Jurkat, Clone E6-1 (cell line): ENCODE measurements around the gene NTHL1.

Experiments used
- DNase-seq: peaks from one replicate; pipeline ENCODE4 v3.0.0-alpha.2; 2011; ENCODE audit warnings: low read depth, low spot score
- H3K4me3 ChIP-seq: 2 replicates; pipeline ENCODE4 v1.5.1; 2011; ENCODE audit warnings: mild to moderate bottlenecking, low read length, control low read depth, moderate library complexity

The NTHL1 gene

DNA sequence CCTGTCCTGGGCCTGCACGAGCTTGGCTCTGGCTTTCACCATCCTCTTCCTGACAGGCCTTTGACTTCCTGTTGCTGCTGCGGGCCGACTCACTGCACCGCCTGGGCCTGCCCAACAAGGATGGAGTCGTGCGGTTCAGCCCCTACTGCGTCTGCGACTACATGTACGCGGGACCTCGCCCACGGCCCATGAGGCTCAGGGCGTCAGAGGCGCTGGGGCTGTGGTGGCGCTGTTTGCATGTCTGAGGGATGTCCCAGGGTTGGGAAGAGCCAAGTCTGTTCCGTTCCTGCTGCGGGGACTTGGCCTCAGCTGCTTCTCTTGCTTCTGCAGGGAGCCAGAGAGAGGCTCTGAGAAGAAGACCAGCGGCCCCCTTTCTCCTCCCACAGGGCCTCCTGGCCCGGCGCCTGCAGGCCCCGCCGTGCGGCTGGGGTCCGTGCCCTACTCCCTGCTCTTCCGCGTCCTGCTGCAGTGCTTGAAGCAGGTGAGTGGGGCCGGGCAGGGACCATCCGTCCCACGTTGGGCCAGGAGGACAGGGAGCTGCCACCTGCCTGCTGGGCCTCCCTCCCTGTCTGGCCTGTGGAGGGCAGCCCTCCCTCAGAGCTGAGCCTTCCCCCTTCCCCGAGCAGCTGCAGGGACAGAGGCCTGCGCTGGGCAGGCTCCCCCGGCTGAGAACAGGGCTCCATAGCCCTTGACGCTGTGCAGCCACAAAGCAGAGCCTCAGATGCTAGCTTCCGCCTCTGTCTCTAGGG is 24.0 kb upstream of the NTHL1 start:
- H3K4me3 ChIP-seq = no peak overlapping the region
- DNase-seq = no peak

- no peak overlapping the region for H3K4me3 ChIP-seq
- no peak for DNase-seq
Observed at GRCh38 chr16:2070576-2071453, 23.2 kb upstream of the NTHL1 start.

- no peak for DNase-seq
- H3K4me3 ChIP-seq = no peak overlapping the region
Observed at GRCh38 chr16:2066139-2066538, 18.5 kb upstream of the NTHL1 start.

DNA sequence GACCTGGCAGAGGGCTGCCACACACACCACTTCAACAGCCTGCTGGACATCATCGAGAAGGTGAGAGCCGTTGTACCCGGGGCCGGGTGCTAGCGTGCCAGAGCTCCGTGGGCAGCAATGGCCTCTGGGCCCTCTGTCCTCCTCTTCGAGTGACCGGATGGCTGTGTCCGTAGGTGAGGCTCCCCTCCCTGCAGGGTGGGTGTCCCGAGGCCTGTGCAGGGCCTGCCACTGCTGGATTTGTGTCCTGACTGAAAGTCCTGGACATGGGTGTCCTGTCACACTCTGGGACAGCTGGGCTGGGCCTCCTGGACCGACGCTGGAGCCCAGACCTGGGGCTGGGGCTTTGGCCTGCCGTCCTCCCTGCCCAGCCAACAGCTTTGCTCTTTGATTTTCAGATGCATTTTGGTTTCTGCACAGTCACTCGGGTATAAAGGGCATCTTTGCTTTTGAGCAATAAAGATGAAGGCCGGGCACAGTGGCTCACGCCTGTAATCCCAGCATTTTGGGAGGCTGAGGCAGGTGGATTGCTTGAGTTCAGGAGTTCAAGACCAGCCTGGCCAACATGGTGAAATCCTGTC is 16.8 kb upstream of the NTHL1 start:
- no peak for DNase-seq
- no peak overlapping the region for H3K4me3 ChIP-seq

DNA sequence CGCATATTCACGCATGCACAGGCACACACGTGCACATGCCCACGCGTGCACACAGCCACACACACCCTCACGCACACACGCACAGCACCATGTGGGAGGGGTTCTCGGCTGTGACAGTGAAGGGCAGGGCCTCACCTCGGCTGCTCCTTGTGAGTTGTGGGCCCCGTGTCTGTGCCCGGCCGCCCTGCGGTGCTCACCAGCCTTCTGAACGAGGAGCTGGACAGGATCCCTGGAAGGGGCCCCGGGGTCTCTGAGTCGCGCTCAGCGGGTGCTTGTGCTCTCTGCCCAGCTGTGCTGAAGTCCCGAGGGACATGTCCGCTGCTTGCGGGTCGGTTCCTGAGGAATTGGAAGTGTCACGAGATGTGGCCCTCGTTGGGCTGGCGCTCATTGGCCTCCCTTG is 16.2 kb upstream of the NTHL1 start:
- no peak for DNase-seq
- no peak overlapping the region for H3K4me3 ChIP-seq

DNA sequence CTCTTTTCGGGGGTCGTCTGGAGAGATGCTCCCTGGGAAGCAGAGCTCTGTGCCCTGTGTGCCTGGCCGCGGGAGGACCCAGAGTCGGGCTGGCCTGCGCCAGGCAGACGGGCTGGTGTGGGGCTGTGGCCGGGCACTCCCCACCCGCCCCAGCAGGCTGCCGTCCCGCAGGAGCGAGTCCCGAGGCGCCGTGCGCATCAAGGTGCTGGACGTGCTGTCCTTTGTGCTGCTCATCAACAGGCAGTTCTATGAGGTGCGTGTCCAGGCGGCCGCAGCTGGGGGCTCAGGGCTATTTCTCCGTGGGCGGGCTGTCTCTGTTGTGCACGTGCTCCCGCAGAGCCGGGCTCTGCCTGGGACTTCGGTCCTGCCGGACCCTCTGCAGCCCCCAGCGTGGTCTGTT is 15.2 kb upstream of the NTHL1 start:
- H3K4me3 ChIP-seq = no peak overlapping the region
- DNase-seq = no peak

GRCh38 chr16:2061526-2061925 is 13.9 kb upstream of the NTHL1 start:
- H3K4me3 ChIP-seq = no peak overlapping the region
- DNase-seq = no peak

- H3K4me3 ChIP-seq = no peak overlapping the region
- no peak for DNase-seq
Observed at GRCh38 chr16:2061023-2061422, 13.4 kb upstream of the NTHL1 start.

DNA sequence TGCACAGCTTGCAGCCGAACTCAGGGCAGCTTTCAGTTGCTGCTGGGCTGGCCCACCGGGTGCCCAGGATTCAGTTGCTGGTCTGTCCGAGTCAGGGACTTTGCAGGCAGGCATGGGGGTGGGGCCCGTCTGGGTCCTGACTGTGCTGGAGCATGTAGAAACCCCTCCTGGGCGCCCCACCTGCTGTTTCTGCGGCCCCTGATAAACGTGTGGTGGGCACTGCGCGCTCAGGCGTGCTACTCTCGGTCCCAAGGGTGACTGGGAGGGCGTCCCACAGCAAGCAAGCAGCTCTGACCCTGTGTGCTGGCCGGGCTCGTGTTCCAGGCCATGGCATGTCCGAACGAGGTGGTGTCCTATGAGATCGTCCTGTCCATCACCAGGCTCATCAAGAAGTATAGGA is 12.7 kb upstream of the NTHL1 start:
- DNase-seq = no peak
- no peak overlapping the region for H3K4me3 ChIP-seq

GRCh38 chr16:2058872-2059271 is 11.2 kb upstream of the NTHL1 start:
- no peak for DNase-seq
- no peak overlapping the region for H3K4me3 ChIP-seq

- DNase-seq = no peak
- no peak overlapping the region for H3K4me3 ChIP-seq
Observed at GRCh38 chr16:2058420-2058819, 10.8 kb upstream of the NTHL1 start.

DNA sequence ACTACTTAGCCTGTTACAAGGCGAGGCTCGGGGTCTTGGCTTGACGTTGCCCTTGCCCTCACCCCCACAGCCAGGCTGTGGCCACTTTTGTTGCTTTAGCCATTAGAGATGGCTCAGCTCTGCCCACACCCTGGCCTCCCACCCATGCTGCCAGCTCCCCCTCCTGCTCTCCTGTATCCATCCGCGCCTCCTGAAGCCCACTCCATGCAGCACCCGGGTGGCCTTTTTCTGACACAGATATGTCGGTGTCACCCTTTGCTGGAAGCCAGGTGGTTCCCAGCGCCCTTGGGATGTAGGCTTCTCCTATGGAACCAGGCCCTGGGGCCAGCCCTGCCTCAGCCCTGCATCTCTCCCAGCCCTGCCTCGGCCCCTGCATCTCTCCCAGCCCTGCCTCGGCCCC is 9.8 kb upstream of the NTHL1 start:
- H3K4me3 ChIP-seq = no peak overlapping the region
- no peak for DNase-seq

DNA sequence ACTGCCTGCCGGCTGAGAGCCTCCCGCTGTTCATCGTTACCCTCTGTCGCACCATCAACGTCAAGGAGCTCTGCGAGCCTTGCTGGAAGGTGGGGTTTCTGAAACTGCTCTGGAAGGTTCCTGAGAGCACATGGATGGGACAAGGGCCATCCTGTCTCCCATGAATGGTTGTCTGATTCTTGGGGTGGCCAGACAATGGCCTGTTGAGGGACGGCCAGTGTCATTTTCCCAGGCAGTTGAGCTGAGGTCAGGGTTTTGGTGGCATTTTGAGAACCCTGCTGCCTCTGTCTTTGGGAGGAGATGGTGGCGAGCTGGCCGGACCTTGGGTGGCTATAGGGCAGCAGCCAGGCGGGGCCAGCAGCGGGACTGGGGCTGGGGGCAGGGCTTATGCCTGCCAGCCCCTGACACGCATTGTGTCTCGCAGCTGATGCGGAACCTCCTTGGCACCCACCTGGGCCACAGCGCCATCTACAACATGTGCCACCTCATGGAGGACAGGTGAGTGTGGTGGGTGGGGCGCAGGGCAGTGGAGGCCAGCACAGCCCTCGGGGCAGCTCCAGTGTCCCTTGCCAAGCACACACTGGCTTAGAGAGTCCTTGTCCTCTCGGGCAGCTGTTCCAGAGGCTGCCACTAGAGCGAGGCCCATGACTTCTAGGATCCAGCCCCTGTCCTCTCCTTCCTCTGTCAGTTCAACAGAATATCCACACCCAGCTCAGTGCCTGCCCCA is 9.2 kb upstream of the NTHL1 start:
- no peak overlapping the region for H3K4me3 ChIP-seq
- no peak for DNase-seq

DNA sequence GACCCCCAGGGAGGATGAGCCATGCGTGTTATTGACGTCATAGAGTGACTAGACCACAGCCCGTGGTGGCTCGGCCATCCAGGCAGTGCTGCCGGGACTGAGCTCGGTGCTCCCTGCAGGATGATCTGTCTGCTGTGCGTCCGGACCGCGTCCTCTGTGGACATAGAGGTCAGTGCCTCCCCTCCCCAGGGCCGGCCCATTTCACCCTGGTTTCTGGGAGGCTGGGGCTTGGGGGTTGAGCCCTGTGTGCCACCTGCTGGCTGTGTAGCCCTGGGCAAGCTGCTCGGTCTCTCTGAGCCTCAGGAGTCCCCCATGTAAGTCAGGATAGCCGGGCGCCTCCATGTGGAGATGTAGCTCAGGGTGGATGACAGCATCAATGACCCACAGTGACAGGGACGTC is 8.4 kb upstream of the NTHL1 start:
- DNase-seq = no peak
- no peak overlapping the region for H3K4me3 ChIP-seq

DNA sequence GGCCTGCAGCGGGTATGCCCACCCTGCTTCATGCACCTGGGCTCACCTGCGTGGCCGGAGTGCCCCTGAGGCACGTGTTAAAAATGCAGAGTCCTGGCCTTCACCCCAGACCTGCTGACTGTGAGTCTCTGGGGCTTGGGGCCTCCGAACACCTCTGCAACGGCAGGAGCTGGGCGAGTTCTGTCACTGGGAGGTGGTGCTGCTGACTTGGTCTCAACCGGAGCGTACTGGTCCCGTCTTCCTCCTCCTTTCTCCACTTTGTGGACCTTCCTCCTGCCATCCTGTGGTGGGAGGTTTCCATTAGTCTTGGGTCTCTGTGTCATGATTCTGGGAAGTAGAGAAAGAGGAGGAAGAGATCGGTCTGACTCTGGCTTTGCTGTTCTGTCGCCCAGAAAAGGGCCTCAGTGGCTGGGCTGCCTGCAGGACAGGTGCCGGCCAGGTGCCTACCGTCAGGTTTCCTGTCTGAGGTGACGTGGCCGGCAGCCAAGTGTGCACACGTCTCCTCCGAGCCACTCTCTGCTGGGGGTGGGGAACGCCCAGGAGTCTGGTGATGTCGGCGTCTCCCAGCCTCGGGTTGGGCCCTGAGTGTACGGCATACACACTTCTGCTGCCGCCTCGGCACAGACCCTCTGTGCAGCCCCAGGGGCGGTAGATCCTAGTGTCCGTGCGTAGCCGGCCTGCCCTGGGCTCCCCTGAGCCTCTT is 7.1 kb upstream of the NTHL1 start:
- DNase-seq = no peak
- H3K4me3 ChIP-seq = no peak overlapping the region

DNA sequence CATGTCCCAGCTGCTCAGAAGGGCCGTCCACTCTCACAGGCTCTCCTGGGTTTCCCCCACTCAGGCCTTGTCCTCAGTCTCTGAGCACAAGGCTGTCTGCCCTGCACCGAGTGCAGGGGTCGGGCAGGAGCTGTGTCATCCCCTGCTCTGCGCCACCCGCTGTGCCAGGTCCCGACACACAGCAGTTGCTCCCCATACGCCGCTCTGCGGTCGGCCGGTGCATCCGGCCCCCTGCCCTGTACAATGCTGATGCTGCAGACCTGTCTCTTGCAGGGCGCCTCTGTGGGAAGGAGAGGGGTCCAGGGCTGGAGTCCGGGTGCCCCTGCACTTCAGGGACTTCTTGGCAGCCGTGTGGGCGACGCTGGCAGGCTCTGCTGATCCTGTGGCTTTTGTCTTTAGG is 6.3 kb upstream of the NTHL1 start:
- DNase-seq = no peak
- H3K4me3 ChIP-seq = no peak overlapping the region

- no peak for DNase-seq
- no peak overlapping the region for H3K4me3 ChIP-seq
Observed at GRCh38 chr16:2053211-2053610, 5.6 kb upstream of the NTHL1 start.

DNA sequence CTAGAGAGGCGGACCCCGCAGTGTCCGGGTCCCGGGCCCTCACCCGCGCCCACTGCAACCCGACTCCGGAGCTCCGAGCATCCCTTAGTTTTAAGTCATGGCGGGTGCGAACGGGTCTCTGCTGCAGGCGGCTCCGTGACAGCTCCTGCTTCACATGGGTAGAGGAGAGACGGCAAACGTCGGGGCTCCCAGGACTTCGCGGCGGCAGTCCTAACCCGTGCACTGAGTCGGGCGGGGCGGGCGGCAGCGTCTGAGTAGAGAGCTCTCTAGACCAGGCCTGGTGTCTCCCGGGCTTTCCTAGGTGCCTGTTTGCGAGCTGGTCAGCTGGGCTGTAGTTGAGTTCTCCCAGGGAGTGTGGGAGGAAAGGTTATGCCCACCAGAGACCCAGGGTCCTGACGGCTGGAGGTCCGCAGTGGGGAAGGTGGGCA is 496 bp upstream of the NTHL1 start:
- peak overlapping the region; percentile 86 for H3K4me3 ChIP-seq
- DNase-seq = no peak

GRCh38 chr16:2046893-2047329 is 723 bp downstream of the NTHL1 start:
- no peak for DNase-seq

More at GRCh38 chr16:2046893-2047329, 723 bp downstream of the NTHL1 start:
- peak overlapping the region; percentile 86 for H3K4me3 ChIP-seq
